Nephron (organoid): ENCODE measurements around the gene THTPA.

Source experiments
- H3K27ac Mint-ChIP-seq, 3 experiments: 2 replicates each; pipeline ENCODE4 v1.8.0; 2020; ENCODE audit warnings: mixed read lengths in 3 of 3, mild to moderate bottlenecking in 2 of 3, moderate library complexity in 1 of 3
- H3K27me3 Mint-ChIP-seq: 2 replicates; pipeline ENCODE4 v1.8.0; 2021; ENCODE audit warnings: low read depth, mild to moderate bottlenecking, moderate library complexity, mixed read lengths
- H3K36me3 Mint-ChIP-seq: 2 replicates; pipeline ENCODE4 v1.8.0; 2020; ENCODE audit warnings: low read depth, mixed read lengths
- H3K4me1 Mint-ChIP-seq: 2 replicates; pipeline ENCODE4 v1.8.0; 2020; ENCODE audit warnings: mixed read lengths
- H3K4me3 Mint-ChIP-seq, 3 experiments: 2 replicates each; pipeline ENCODE4 v1.8.0; 2020; ENCODE audit warnings: mild to moderate bottlenecking in 3 of 3, mixed read lengths in 3 of 3, moderate library complexity in 2 of 3
- H3K9me3 Mint-ChIP-seq: 2 replicates; pipeline ENCODE4 v1.8.0; 2020; ENCODE audit warnings: mixed read lengths
- CTCF ChIP-seq, 3 experiments: fragments of 200-600 bp; sonication (generic); IDR thresholded peaks; one replicate each; pipeline ENCODE4 v1.5.0; 2021; ENCODE audit warnings: antibody characterized with exemption in 3 of 3; ENCODE audit not compliant: unreplicated experiment in 3 of 3

The THTPA gene

DNA sequence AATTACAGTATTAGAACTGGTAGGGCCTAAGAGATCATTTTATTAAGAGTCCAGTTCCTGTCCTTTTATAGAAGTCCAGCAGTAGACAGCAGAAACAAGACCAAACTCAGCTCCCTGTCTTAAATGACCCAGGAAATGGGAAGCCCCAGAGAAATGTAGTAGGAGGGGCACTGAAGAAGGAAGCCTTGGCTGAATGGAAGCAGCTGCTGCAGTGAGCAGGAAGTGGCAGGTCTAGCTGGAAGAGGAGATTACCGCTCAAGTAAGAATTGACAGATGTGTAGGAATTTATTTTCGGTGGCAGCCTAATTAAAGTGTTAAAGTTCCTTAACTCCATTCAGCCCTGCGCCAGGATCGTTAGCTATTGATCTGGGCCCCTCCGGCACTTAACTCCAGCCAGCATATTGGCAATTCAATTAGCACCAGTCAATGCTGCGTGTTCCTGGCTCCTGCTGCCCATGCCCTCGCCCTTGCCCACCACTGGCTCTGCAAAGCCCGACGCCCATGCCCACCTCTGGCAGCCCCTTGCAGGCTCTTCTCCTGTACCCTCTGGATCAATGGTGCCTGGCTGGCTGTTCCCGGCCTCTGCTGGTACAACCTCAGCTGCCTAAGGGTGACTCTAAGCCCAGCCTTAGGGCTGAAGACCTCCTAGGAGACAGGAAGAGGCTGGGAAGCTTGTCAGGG is 25.6 kb upstream of the THTPA start:
- H3K9me3 Mint-ChIP-seq: no peaks in the 10 kb centered on the region
- H3K36me3 Mint-ChIP-seq: peaks cover 17% of the 10 kb centered on the region
- no peak for TF ChIP-seq CTCF (IDR thresholded peaks at IDR 0.05; ENCODE audit: unreplicated experiment in 3 of 3)
- peak overlapping the region in 1 of 3 experiments; percentile 12 for H3K4me3 Mint-ChIP-seq
- no peaks in the 10 kb centered on the region for H3K27me3 Mint-ChIP-seq
- H3K27ac Mint-ChIP-seq: peak overlapping the region; percentile 84 to 98 (median 94)
- peaks cover 28% of the 10 kb centered on the region for H3K4me1 Mint-ChIP-seq

GRCh38 chr14:23531391-23531790 is 24.7 kb upstream of the THTPA start:
- H3K36me3 Mint-ChIP-seq: peaks cover 12% of the 10 kb centered on the region
- peak overlapping the region; percentile 84 to 98 (median 94) for H3K27ac Mint-ChIP-seq
- no peak overlapping the region for H3K4me3 Mint-ChIP-seq
- H3K4me1 Mint-ChIP-seq: peaks cover 28% of the 10 kb centered on the region
- no peaks in the 10 kb centered on the region for H3K27me3 Mint-ChIP-seq
- no peak for TF ChIP-seq CTCF (IDR thresholded peaks at IDR 0.05; ENCODE audit: unreplicated experiment in 3 of 3)
- no peaks in the 10 kb centered on the region for H3K9me3 Mint-ChIP-seq

DNA sequence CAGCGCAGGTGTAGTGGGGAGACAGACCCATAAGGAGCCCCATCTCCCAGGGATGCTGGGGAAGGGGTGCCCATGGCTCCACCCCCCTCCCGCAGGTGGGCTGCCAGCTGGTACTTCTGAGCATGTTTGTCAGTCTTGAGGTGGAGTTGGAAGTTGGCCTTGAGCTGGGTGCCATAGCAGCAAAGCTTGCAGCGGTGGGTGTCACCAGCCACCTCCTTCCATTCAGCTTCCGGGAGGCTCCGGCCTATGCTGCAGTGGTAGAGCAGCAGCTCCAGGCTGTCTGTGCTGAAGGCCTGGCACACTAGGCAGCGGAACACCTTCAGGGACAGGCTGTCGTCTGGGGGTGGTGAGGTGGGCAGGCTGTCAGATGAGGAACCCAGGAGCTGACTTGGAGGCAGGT is 23.4 kb upstream of the THTPA start:
- Mint-ChIP-seq H3K27me3 (no peaks in the 10 kb centered on the region), H3K9me3 (no peaks in the 10 kb centered on the region), H3K27ac (no peak overlapping the region), H3K36me3 (peaks cover 10% of the 10 kb centered on the region), H3K4me1 (peaks cover 29% of the 10 kb centered on the region), H3K4me3 (no peak overlapping the region)
- no peak for TF ChIP-seq CTCF (IDR thresholded peaks at IDR 0.05; ENCODE audit: unreplicated experiment in 3 of 3)

DNA sequence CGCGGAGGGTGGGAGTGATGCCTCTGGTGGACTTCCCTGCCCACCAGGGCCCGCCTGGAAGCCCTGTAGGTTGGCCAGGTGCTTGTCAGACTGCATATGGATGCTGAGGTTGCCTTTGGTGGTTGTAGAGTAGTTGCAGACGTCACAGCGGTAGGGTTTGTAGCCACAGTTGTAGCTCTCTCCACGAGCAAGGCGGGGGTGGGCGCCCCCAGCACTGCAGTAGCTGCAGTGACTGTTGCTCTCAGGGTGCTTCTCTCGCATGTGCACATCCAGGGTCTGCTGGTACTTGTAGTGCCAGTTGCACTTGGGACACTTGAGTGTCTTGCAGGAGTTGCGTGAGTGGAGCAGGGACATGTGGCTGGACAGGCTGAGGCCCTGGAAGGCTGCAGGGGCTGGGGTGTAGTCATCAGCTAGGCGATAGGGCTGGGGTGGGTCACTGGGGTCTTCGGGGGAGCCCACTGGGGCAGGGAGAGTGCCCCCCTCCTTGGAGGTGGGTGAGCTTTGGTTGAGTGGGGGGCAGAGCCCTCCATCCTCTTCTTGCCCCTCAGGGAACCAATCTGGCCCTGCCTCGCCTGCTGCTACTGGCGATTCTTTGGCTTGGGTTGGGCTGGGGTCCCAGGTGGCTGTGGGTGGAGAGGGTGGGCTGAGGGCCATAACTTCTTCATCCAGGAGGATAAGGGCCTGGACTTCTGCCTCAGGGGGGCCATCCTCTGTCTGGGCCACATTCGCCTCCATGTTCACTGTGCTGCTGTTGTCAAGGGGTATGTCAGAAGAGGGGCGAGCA is 22.2 kb upstream of the THTPA start:
- Mint-ChIP-seq H3K9me3 (no peaks in the 10 kb centered on the region), H3K36me3 (peaks cover 3% of the 10 kb centered on the region), H3K4me3 (no peak overlapping the region), H3K4me1 (peaks cover 37% of the 10 kb centered on the region), H3K27me3 (no peaks in the 10 kb centered on the region), H3K27ac (no peak overlapping the region)
- no peak for TF ChIP-seq CTCF (IDR thresholded peaks at IDR 0.05; ENCODE audit: unreplicated experiment in 3 of 3)

DNA sequence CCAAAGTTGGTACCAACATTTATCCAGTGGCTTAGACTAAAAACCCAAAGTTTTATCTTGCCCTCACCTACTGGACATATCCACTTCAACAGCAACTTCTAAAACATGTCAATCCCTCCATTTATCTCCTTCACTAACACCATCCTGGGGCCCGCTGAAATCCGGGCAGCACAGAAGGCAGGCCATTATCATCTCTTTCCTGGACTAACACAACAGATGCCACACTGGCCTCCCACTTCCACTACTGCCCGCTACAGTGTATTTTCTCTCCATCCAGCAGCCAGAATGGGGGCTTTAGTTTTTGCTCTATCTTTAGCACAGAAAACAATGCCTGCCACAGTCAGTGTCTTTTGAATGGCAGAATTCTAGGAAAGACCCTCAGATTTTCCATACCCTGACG is 20.1 kb upstream of the THTPA start:
- H3K36me3 Mint-ChIP-seq: peaks cover 3% of the 10 kb centered on the region
- TF ChIP-seq CTCF (IDR thresholded peaks at IDR 0.05; ENCODE audit: unreplicated experiment in 3 of 3): no peak
- H3K27ac Mint-ChIP-seq: no peak overlapping the region
- no peaks in the 10 kb centered on the region for H3K27me3 Mint-ChIP-seq
- peaks cover 32% of the 10 kb centered on the region for H3K4me1 Mint-ChIP-seq
- no peak overlapping the region for H3K4me3 Mint-ChIP-seq
- H3K9me3 Mint-ChIP-seq: no peaks in the 10 kb centered on the region
